GM12875 (cell line): ENCODE measurements around the gene ADGRA1.

Experiments used
- H3K4me3 ChIP-seq: one replicate; pipeline ENCODE4 v1.5.1; 2011; ENCODE audit warnings: low read depth, low read length, control low read depth
- CTCF ChIP-seq: IDR thresholded peaks from 2 replicates; pipeline ENCODE4 v1.5.1; 2011; ENCODE audit warnings: low read depth, mild to moderate bottlenecking, control low read depth, inconsistent platforms, low read length, moderate library complexity, borderline replicate concordance; ENCODE audit not compliant: insufficient read depth

Gene ADGRA1

GRCh38 chr10:133061296-133062038 is 26.3 kb upstream of the ADGRA1 start:
- no peak for TF ChIP-seq CTCF
- no peak overlapping the region for H3K4me3 ChIP-seq

DNA sequence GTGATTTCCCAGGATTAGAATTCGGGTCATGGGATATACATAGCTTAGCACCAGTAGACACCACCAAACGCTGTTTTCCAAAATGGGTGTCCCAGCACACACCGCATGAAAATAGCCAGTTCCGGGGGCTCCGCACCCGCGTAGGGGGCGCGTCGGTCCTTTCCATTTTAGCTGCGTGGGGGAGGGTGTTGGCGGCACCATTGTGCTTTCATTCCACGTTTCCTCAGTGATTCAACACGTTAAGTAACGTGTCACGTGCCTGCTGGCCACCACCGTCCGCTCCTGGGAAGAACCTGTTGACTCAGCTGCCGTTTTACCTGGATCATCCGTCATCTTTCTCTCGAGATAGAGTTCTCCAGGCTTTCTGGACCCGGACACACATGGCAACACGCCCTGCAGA is 25.6 kb upstream of the ADGRA1 start:
- H3K4me3 ChIP-seq = no peak overlapping the region
- TF ChIP-seq CTCF = no peak

- no peak overlapping the region for H3K4me3 ChIP-seq
- TF ChIP-seq CTCF = no peak
Measured at GRCh38 chr10:133062635-133063034, 25.1 kb upstream of the ADGRA1 start.

DNA sequence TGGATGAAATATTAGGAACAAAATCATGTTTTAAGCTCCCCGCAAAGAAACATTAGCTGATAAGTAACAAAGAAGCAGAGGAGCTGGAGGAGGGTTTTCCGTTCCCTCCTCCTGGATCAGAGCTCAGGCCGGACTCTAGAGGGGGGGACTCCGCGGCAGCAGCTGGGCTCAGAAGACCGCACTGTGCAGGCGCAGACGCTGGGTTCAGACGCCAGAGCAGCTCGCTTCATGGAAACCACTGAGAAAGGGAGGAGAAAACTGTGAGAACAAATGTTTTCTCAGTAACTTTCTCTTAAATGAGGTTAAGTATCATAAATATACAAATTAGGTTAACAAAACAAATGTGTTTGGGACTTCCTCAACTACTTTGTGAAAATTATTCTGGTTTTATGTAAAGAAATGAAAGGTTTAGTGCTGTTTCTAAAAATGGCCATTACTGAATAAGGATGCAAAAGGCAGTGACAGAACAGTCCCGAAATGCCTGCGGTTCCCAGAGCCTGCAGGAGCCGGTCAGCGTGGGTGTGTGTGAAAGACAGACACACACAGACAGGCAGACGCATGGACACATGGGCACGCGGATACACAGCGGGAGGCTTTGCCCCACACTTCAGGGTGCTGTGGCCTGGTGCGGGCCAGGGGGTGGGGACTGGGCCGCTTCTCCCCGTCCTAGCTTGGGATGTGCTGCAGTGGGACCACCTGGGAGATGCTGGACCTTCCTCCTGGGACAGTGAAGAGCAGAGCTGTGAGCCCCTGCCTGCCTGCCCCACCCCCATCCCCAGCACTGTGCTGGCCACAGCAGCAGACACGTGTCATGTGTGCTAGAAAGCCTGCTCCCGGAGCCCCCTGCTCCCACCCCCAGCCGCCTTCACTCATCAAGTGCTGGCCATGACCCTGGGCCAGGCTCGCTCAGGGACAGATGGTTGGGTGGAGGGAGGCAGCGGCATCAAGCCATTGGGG is 20.3 kb upstream of the ADGRA1 start:
- no peak overlapping the region for H3K4me3 ChIP-seq
- no peak for TF ChIP-seq CTCF

- no peak overlapping the region for H3K4me3 ChIP-seq
- TF ChIP-seq CTCF = no peak
Measured at GRCh38 chr10:133068111-133069032, 19.4 kb upstream of the ADGRA1 start.

DNA sequence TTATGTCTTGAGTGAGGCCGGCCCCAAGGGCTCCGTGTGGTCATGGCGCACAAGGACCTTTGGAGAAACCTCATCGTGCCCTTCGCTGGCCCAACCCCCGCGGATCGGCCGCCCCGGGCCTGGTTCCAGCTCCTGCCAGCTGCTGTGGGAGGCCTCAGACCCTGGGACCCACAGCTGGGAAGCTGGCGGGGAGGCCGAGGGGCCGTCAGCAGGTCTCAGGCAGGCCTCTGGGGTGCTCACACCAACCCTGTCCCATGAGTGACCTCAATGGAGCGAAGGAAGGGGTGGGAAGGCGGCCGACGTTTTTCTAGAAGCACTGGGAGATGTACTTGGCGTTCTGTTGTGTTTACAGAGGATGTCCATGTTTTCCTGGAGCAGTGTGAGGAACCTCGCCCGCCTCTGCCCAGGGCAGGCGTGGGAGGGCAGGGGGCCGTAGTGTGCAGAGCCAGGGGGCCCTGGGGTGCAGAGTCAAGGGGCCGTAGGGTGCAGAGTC is 18.6 kb upstream of the ADGRA1 start:
- H3K4me3 ChIP-seq = no peak overlapping the region
- TF ChIP-seq CTCF = no peak
